Body of pancreas (tissue), 4 donors: ENCODE results near the gene ANTXR1. TPM values are rescaled to one million over a fixed set of nuclear protein-coding genes. Genes with fewer than 3 reads are reported as not detected.

Experiments used
- ATAC-seq: fragments of 150-250 bp; one replicate; pipeline ENCODE4 v1.9.1; 2016
- DNase-seq, 4 donors: peaks; one replicate each; pipeline ENCODE4 v3.0.0-alpha.2; 2019
- H3K27ac ChIP-seq, 4 donors: fragments of 200-600 bp; sonication (generic); 1 replicate in 3 of 4; 2 replicates in 1 of 4; pipeline versions ENCODE4 v1.5.1 to v1.6.1; 2016 to 2019; ENCODE audit warnings: mild to moderate bottlenecking in 1 of 4, mixed read lengths in 1 of 4, moderate library complexity in 1 of 4
- H3K27me3 ChIP-seq, 2 donors: fragments of 200-600 bp; sonication (generic); one replicate each; pipeline ENCODE4 v1.6.0; 2016; ENCODE audit warnings: mild to moderate bottlenecking in 1 of 2
- H3K36me3 ChIP-seq, 2 donors: fragments of 200-600 bp; sonication (generic); replicated peaks in 1 of 2; 2 replicates each; pipeline ENCODE4 v1.5.1; 2016; ENCODE audit warnings: low read depth in 2 of 2; ENCODE audit not compliant: insufficient read depth in 1 of 2
- H3K4me1 ChIP-seq: fragments of 200-600 bp; sonication (generic); one replicate; pipeline ENCODE4 v1.6.0; 2016
- H3K4me3 ChIP-seq, 2 donors: fragments of 200-600 bp; sonication (generic); 1 replicate in 1 of 2; 2 replicates in 1 of 2; pipeline ENCODE4 v1.5.1; 2016 to 2019
- H3K9me3 ChIP-seq, 3 donors: fragments of 200-600 bp; sonication (generic); 1 replicate in 2 of 3; 2 replicates in 1 of 3; pipeline ENCODE4 v1.5.1; 2016
- POLR2A ChIP-seq, 3 donors: fragments of 450-650 bp; IDR thresholded peaks; one replicate each; pipeline ENCODE4 v1.6.1; 2016; ENCODE audit warnings: antibody characterized with exemption in 3 of 3, mild to moderate bottlenecking in 2 of 3
- WGBS, 2 donors: methylation state at CpG; one replicate each; pipeline ENCODE4 v1.1.5; 2017; 5-methylcytosine and 5-hydroxymethylcytosine counted together
- intact Hi-C: fragments of 100-400 bp; cut with DNase I; formaldehyde crosslinking; loops from one replicate; pipeline ENCODE4 v1.15.1; 2023
- total RNA-seq, 2 donors: library from RNA; depleted of rRNA; stranded (reverse); fragments of >200 nt; gene quantifications; one replicate each; pipeline ENCODE4 v1.1.0, GENCODE V29; 2016
- TF ChIP-seq, protein P1 (sequence below), 7 experiments: fragments of 450-650 bp in 4 of 7; fragments of 200-600 bp in 3 of 7; sonication (generic) in 3 of 7; IDR thresholded peaks; one replicate each; pipeline ENCODE4 v1.5.1; 2016 to 2019; ENCODE audit warnings: antibody characterized with exemption in 7 of 7

Gene ANTXR1
- total RNA-seq, 2 donors from 2014 or later, result 9.3 to 11.2 TPM

- Histone ChIP-seq H3K9me3 (no peaks in the 10 kb centered on the region), H3K4me3 (no peak overlapping the region), H3K4me1 (peaks cover 16% of the 10 kb centered on the region), H3K27me3 (no peaks in the 10 kb centered on the region), H3K27ac (no peak overlapping the region), H3K36me3 (no peaks in the 10 kb centered on the region)
- no peak for TF ChIP-seq POLR2A (IDR thresholded peaks at IDR 0.05)
- TF ChIP-seq, protein P1, sequence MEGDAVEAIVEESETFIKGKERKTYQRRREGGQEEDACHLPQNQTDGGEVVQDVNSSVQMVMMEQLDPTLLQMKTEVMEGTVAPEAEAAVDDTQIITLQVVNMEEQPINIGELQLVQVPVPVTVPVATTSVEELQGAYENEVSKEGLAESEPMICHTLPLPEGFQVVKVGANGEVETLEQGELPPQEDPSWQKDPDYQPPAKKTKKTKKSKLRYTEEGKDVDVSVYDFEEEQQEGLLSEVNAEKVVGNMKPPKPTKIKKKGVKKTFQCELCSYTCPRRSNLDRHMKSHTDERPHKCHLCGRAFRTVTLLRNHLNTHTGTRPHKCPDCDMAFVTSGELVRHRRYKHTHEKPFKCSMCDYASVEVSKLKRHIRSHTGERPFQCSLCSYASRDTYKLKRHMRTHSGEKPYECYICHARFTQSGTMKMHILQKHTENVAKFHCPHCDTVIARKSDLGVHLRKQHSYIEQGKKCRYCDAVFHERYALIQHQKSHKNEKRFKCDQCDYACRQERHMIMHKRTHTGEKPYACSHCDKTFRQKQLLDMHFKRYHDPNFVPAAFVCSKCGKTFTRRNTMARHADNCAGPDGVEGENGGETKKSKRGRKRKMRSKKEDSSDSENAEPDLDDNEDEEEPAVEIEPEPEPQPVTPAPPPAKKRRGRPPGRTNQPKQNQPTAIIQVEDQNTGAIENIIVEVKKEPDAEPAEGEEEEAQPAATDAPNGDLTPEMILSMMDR (IDR thresholded peaks at IDR 0.05), result no peak
- DNase-seq (no peak), ATAC-seq (no peak)
- 90 to 92% methylated on average over 6 of the region's 6 CpGs for WGBS, 2 donors
- intact Hi-C loops, result no loop called here
Observed at GRCh38 chr2:69221960-69222751, 209.2 kb downstream of the ANTXR1 start.

DNA sequence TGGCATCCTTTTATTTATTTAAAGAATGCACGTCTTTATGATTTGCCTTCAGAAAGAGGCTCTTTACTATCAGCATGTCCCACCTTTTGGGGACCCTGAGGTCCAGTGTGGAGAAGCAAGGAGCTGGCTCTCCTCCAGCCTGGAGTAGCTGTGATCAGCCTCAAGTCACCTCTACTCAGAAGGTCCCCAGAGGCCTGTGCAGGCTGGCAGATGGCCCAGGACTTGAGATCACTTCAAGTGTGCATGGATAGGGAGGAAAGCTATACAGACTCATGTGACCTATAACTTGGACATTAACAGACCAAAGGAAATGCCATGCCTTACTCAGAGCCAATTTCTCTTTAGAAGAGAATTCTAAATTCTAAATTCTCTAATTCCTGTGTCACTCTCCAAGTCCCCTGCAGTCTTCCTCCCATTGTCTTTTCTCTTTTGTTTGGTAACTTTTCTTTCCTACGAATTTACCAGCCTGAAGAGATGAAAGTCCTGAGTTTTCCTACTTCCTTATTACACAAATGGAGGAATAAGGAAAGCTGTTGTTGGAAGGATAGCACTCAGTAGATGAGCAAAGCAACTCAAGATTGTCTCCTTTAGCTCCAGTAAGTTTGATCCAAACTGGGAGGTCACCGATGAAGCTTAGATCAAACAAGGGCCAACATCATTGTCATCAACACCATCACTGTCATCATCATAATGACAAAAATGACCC, 210.1 kb downstream of the ANTXR1 start:
- 78 to 91% methylated on average over 3 of the region's 3 CpGs for WGBS, 2 donors
- TF ChIP-seq, protein P1 (IDR thresholded peaks at IDR 0.05), result no peak
- no peak for TF ChIP-seq POLR2A (IDR thresholded peaks at IDR 0.05)
- no peak for ATAC-seq
- peaks cover 16% of the 10 kb centered on the region for H3K4me1 ChIP-seq
- H3K4me3 ChIP-seq, result no peak overlapping the region
- no peak overlapping the region for H3K27ac ChIP-seq
- no peaks in the 10 kb centered on the region for H3K36me3 ChIP-seq
- intact Hi-C loops, result no loop called here
- no peaks in the 10 kb centered on the region for H3K27me3 ChIP-seq
- no peaks in the 10 kb centered on the region for H3K9me3 ChIP-seq
- DNase-seq, result peak in 3 of 4 donors; percentile 17 to 30 (median 21)

- TF ChIP-seq, protein P1 (IDR thresholded peaks at IDR 0.05), result no peak
- no peak for TF ChIP-seq POLR2A (IDR thresholded peaks at IDR 0.05)
- Histone ChIP-seq H3K27ac (no peak overlapping the region), H3K9me3 (no peaks in the 10 kb centered on the region), H3K4me3 (no peak overlapping the region), H3K36me3 (no peaks in the 10 kb centered on the region), H3K27me3 (no peaks in the 10 kb centered on the region), H3K4me1 (peaks cover 16% of the 10 kb centered on the region)
- intact Hi-C loops, result no loop called here
- DNase-seq (no peak), ATAC-seq (peak; percentile 47)
- 57 to 60% methylated on average over 6 of the region's 6 CpGs for WGBS, 2 donors
Observed at GRCh38 chr2:69223759-69224511, 211.0 kb downstream of the ANTXR1 start.

DNA sequence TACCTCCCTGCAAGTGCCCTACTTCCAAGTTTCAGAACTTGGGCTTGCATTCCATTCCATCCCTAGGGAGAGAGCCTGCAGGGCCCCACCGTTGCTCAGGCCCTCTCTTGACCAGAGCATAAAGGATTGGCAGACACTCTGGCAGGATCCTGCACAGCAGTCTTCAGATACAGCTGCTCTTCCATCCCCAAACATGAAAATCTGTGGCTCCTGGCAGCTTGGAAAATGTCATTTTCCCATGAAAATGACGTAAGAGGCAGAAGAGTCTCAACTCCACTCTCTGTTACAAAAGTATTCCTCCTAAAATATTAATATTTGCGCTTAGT, 211.5 kb downstream of the ANTXR1 start:
- DNase-seq (no peak), ATAC-seq (peak; percentile 24)
- no peak overlapping the region for H3K27ac ChIP-seq
- peaks cover 16% of the 10 kb centered on the region for H3K4me1 ChIP-seq
- TF ChIP-seq, protein P1 (IDR thresholded peaks at IDR 0.05), result no peak
- no peak for TF ChIP-seq POLR2A (IDR thresholded peaks at IDR 0.05)
- no peaks in the 10 kb centered on the region for H3K9me3 ChIP-seq
- intact Hi-C loops, result no loop called here
- WGBS, 2 donors, result 47 to 72% methylated on average over 3 of the region's 3 CpGs
- H3K36me3 ChIP-seq, result no peaks in the 10 kb centered on the region
- no peaks in the 10 kb centered on the region for H3K27me3 ChIP-seq
- no peak overlapping the region for H3K4me3 ChIP-seq
